ENCODE measurements around the gene C1R.
"Not testable (repeated sequence)": the region's sequence is repeated elsewhere in the genome, so short reads cannot be mapped to it uniquely, and the experiment has no call there.

The C1R gene

DNA sequence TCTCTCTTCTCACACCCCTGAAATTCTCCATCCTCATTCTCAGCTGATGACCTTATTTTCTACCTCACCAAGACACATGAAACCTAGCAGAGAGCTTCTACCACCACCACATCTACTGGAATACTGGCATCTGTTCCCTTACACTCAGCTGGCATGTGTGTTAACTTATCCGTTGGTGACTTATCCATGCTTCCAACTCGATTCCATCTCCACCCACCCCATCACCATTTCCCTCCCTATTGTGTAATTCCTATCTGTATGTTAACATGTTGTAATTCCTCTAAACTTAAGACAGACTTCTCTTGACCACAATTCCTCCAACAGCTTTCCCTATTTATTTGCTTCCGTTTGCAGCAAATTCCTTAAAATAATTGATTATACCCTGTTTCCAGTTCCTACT lies 16.3 kb downstream of the C1R start:
- H3K4me3 ChIP-seq (ENCODE audit: low read length): no peak overlapping the region
- DNase-seq (ENCODE audit: low read depth, low spot score): no peak

DNA sequence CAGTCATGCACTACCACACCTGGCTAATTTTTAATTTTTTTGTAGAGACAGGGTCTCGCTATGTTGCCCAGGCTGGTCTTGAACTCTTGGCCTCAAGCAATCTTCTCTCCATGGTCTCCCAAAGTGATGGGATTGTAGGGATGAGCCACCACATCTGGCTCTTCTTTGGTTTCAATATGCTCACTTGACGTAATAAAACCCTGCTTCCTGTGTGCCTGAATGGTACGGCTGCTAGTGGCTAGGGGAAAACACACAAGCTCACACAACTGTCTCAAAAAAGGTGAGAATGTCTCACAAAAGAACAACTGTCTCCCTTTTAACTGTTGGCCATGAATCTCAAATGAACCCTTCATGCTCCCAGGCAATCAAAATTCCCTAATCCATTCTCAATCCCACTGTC lies 16.7 kb downstream of the C1R start:
- no peak for DNase-seq (ENCODE audit: low read depth, low spot score)
- no peak overlapping the region for H3K4me3 ChIP-seq (ENCODE audit: low read length)

- no peak overlapping the region for H3K4me3 ChIP-seq (ENCODE audit: low read length)
- no peak for DNase-seq (ENCODE audit: low read depth, low spot score)
Measured at GRCh38 chr12:7073946-7074345, 18.3 kb downstream of the C1R start.

GRCh38 chr12:7072554-7072953 lies 19.7 kb downstream of the C1R start:
- no peak for DNase-seq (ENCODE audit: low read depth, low spot score)
- no peak overlapping the region for H3K4me3 ChIP-seq (ENCODE audit: low read length)

GRCh38 chr12:7072035-7072434 lies 20.2 kb downstream of the C1R start:
- H3K4me3 ChIP-seq (ENCODE audit: low read length): no peak overlapping the region
- DNase-seq (ENCODE audit: low read depth, low spot score): no peak

GRCh38 chr12:7069386-7069785 lies 22.9 kb downstream of the C1R start:
- DNase-seq (ENCODE audit: low read depth, low spot score): no peak

GRCh38 chr12:7068994-7069346 lies 23.3 kb downstream of the C1R start:
- no peak for DNase-seq (ENCODE audit: low read depth, low spot score)
- no peak overlapping the region for H3K4me3 ChIP-seq (ENCODE audit: low read length)

More at GRCh38 chr12:7069386-7069785, 22.9 kb downstream of the C1R start:
- H3K4me3 ChIP-seq (ENCODE audit: low read length): no peak overlapping the region

- no peak overlapping the region for H3K4me3 ChIP-seq (ENCODE audit: low read length)
- DNase-seq (ENCODE audit: low read depth, low spot score): no peak
Measured at GRCh38 chr12:7068240-7068993, 23.8 kb downstream of the C1R start.

DNA sequence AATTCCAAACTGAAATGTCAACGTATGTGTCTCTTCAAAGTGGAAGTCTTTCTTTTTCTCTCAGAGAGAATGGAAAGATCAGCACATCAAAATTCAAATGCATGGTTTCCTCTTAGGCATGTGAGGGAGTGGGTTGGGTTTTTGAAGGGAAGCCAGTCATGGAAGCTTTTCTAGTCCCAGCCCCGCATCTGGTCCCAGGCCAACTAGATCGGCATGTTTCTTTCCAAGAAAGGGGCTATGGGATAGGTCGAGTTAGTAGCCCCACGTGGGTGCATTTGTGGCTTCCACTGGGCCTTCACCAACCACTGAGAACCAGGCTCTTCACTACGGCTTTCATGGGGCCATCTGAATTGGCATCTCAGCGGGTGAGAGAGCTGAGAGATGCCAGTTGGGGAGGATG lies 25.1 kb downstream of the C1R start:
- DNase-seq (ENCODE audit: low read depth, low spot score): no peak
- H3K4me3 ChIP-seq (ENCODE audit: low read length): no peak overlapping the region

DNA sequence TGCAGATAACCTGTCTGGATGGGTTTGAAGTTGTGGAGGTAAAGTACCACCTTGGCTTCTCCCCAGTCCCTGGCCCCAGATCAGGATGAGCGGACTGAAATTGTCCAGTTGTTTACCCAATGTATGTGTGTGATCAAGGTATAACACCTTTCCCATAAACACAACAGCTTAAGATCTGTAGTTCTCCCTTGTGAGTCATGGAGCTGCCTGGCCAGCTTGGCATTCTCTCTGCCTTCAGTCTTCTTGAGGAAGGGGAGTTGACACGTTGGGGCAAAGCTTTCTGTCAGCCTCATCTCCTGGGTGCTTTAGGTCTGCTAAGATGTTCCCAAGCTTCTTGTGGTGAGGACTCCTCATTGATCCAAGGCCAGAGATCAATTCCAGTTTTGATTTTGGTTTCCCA lies 25.6 kb downstream of the C1R start:
- H3K4me3 ChIP-seq (ENCODE audit: low read length): no peak overlapping the region
- no peak for DNase-seq (ENCODE audit: low read depth, low spot score)

- no peak overlapping the region for H3K4me3 ChIP-seq (ENCODE audit: low read length)
- DNase-seq (ENCODE audit: low read depth, low spot score): no peak
Measured at GRCh38 chr12:7065073-7065623, 27.1 kb downstream of the C1R start.

DNA sequence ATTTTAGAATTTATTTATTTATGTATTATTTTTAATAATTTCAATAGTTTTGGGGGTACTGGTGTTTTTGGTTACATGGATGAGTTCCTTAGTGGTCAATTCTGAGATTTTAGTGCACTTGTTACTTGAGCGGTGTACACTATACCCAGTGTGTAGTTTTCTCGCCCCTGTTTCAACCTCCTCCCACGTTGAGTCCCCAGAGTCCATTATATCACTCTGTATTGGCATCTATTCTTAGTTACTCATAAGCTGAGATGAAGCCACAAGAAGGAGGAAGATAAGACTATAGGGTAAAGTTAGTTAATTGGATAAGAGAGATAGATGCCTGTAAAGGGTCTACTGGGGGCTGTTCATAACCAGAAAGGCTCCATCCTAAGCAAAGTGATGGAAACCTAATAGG lies 27.7 kb downstream of the C1R start:
- DNase-seq (ENCODE audit: low read depth, low spot score): no peak
- no peak overlapping the region for H3K4me3 ChIP-seq (ENCODE audit: low read length)

DNA sequence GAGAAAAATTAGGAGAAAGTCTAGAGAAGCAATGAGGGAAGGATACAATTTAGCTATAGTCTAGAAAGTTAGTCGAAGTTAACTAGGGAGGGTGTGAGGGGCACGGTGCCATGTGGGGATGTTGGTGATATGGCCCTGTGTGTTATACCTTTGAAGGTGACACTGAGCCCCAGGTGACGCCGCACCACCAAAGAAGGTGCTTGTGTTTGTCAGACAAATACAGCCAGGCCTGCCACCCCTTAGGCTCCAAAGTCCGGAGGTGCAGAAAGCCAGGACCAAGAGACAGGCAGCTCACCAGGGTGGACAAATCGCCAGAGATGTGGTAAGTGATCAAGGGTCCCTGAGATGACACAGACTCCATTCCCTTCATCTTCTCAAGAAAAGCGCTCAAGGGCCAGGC lies 30.6 kb downstream of the C1R start:
- H3K4me3 ChIP-seq (ENCODE audit: low read length): no peak overlapping the region
- DNase-seq (ENCODE audit: low read depth, low spot score): no peak

GRCh38 chr12:7061138-7061537 lies 31.1 kb downstream of the C1R start:
- no peak for DNase-seq (ENCODE audit: low read depth, low spot score)
- H3K4me3 ChIP-seq (ENCODE audit: low read length): no peak overlapping the region

- no peak for DNase-seq (ENCODE audit: low read depth, low spot score)
- no peak within 1 kb of the TSS for H3K4me3 ChIP-seq (ENCODE audit: low read length)
Measured at GRCh38 chr12:7060353-7060954, 31.8 kb downstream of the C1R start, which contains the start of gene C1S. Gene C1S, plus strand, starts transcription at chr12:7060718. Its CDS starts 1,195 bp downstream, at chr12:7061913.

GRCh38 chr12:7059780-7060179 lies 32.5 kb downstream of the C1R start:
- DNase-seq (ENCODE audit: low read depth, low spot score): no peak
- H3K4me3 ChIP-seq (ENCODE audit: low read length): no peak overlapping the region

GRCh38 chr12:7058850-7059395 lies 33.3 kb downstream of the C1R start:
- DNase-seq (ENCODE audit: low read depth, low spot score): no peak
- H3K4me3 ChIP-seq (ENCODE audit: low read length): no peak overlapping the region

- DNase-seq (ENCODE audit: low read depth, low spot score): no peak
- H3K4me3 ChIP-seq (ENCODE audit: low read length): no peak overlapping the region
Measured at GRCh38 chr12:7058163-7058845, 33.9 kb downstream of the C1R start.

- DNase-seq (ENCODE audit: low read depth, low spot score); H3K4me3 ChIP-seq (ENCODE audit: low read length): not testable (repeated sequence)
Measured at GRCh38 chr12:7055736-7056135, 36.5 kb downstream of the C1R start.

GRCh38 chr12:7054925-7055324 lies 37.3 kb downstream of the C1R start:
- no peak for DNase-seq (ENCODE audit: low read depth, low spot score)
- H3K4me3 ChIP-seq (ENCODE audit: low read length): no peak overlapping the region

Data from Jurkat, Clone E6-1 (cell line).